H1 (cell line): Measurements from ENCODE around the gene CRX. TPM values are rescaled to one million over a fixed set of nuclear protein-coding genes. Genes with fewer than 3 reads are reported as not detected.

ENCODE experiments used
- CTCF ChIA-PET: fragments of 300-600 bp; sonication (Branson Sonifier 250); formaldehyde crosslinking; loops from one replicate; lab custom pipeline; 2021; ENCODE audit not compliant: partially characterized antibody; lab: Charles Lee
- POLR2A ChIA-PET: fragments of 300-600 bp; sonication (Branson Sonifier 250); formaldehyde crosslinking; loops from one replicate; lab custom pipeline; 2021; ENCODE audit warnings: inconsistent platforms; ENCODE audit not compliant: partially characterized antibody; lab: Charles Lee
- DNase-seq, 2 experiments: peaks; one replicate each; pipeline versions ENCODE4 v3.0.0 to v3.0.0-alpha.2; 2010 to 2022; ENCODE audit warnings: low spot score in 2 of 2, low read depth in 1 of 2, mixed read lengths in 1 of 2
- FAIRE-seq: peaks from 2 replicates; lab custom pipeline; 2011; peaks lifted over from hg19 to GRCh38; lab: Jason Lieb, UNC
- H2AFZ ChIP-seq: 2 replicates; pipeline ENCODE4 v1.8.1; 2012; ENCODE audit warnings: low read length, inconsistent platforms
- H2AK5ac ChIP-seq: 2 replicates; pipeline ENCODE4 v1.6.1; 2013; ENCODE audit warnings: low read depth, low read length
- H2BK120ac ChIP-seq: replicated peaks from 2 replicates; pipeline ENCODE3; 2013; ENCODE audit warnings: low read depth, low read length, inconsistent platforms
- H2BK12ac ChIP-seq: 2 replicates; pipeline ENCODE4 v1.6.1; 2013; ENCODE audit warnings: low read depth, low read length
- H2BK15ac ChIP-seq: 2 replicates; pipeline ENCODE4 v1.6.1; 2013; ENCODE audit warnings: low read length
- H2BK20ac ChIP-seq: 2 replicates; pipeline ENCODE4 v1.6.1; 2013; ENCODE audit warnings: low read length
- H2BK5ac ChIP-seq: 2 replicates; pipeline ENCODE4 v1.6.1; 2013; ENCODE audit warnings: low read depth, low read length
- H3K14ac ChIP-seq: 2 replicates; pipeline ENCODE4 v1.6.1; 2013; ENCODE audit warnings: inconsistent platforms; ENCODE audit not compliant: insufficient read length
- H3K18ac ChIP-seq: 2 replicates; pipeline ENCODE4 v1.6.1; 2013; ENCODE audit warnings: low read length; ENCODE audit errors: extremely low read depth
- H3K23ac ChIP-seq: 2 replicates; pipeline ENCODE4 v1.6.1; 2013; ENCODE audit warnings: inconsistent platforms; ENCODE audit not compliant: insufficient read length
- H3K23me2 ChIP-seq: 2 replicates; pipeline ENCODE4 v1.6.1; 2013; ENCODE audit warnings: low read depth, low read length
- H3K27ac ChIP-seq: 2 replicates; pipeline ENCODE4 v1.6.1; 2011; ENCODE audit warnings: low read depth, low read length, inconsistent platforms
- H3K27me3 ChIP-seq, 4 experiments: replicated peaks in 1 of 4; 1 replicate in 1 of 4; 2 replicates in 3 of 4; pipeline versions ENCODE4 v1.6.1 to v1.8.1; 2011 to 2013; ENCODE audit warnings: low read length in 3 of 4, mild to moderate bottlenecking in 3 of 4, inconsistent platforms in 2 of 4, mixed read lengths in 2 of 4, moderate library complexity in 1 of 4; ENCODE audit not compliant: control insufficient read depth in 3 of 4, insufficient read depth in 3 of 4; ENCODE audit errors: extremely low read depth in 1 of 4
- H3K36me3 ChIP-seq, 4 experiments: 2 replicates each; pipeline versions ENCODE4 v1.6.1 to v1.8.1; 2011 to 2013; ENCODE audit warnings: mild to moderate bottlenecking in 4 of 4, low read length in 3 of 4, moderate library complexity in 2 of 4, control low read depth in 1 of 4, inconsistent platforms in 1 of 4; ENCODE audit not compliant: insufficient read depth in 4 of 4, control insufficient read depth in 2 of 4
- H3K4ac ChIP-seq: replicated peaks from 2 replicates; pipeline ENCODE3; 2013; ENCODE audit warnings: low read length, low read depth, mixed read lengths, inconsistent platforms; ENCODE audit not compliant: insufficient read length
- H3K4me1 ChIP-seq, 4 experiments: replicated peaks in 1 of 4; 1 replicate in 1 of 4; 2 replicates in 3 of 4; pipeline versions ENCODE4 v1.6.1 to v1.8.1; 2011 to 2013; ENCODE audit warnings: low read length in 3 of 4, inconsistent platforms in 2 of 4, mixed read lengths in 1 of 4; ENCODE audit not compliant: insufficient read depth in 4 of 4, control insufficient read depth in 3 of 4
- H3K4me2 ChIP-seq, 2 experiments: 2 replicates each; pipeline versions ENCODE4 v1.6.1 to v1.8.1; 2011 to 2013; ENCODE audit warnings: low read depth in 2 of 2, low read length in 2 of 2, control low read depth in 1 of 2, inconsistent platforms in 1 of 2, mild to moderate bottlenecking in 1 of 2; ENCODE audit not compliant: insufficient read depth in 1 of 2
- H3K4me3 ChIP-seq, 4 experiments: fragments of 200-600, 300-600 bp in 1 of 4; sonication (generic), shearing (Covaris generic), sonication (Bioruptor Twin) in 1 of 4; 2 replicates each; pipeline versions ENCODE4 v1.5.1 to v1.8.1; 2011 to 2016; ENCODE audit warnings: low read length in 4 of 4, low read depth in 3 of 4, control low read depth in 2 of 4, inconsistent platforms in 2 of 4, mild to moderate bottlenecking in 2 of 4, mixed read lengths in 1 of 4, moderate library complexity in 1 of 4; ENCODE audit not compliant: insufficient read depth in 2 of 4; ENCODE audit errors: extremely low read depth in 1 of 4
- H3K56ac ChIP-seq: replicated peaks from 2 replicates; pipeline ENCODE3; 2013; ENCODE audit warnings: low read depth, mild to moderate bottlenecking, mixed read lengths, low read length, inconsistent platforms; ENCODE audit not compliant: insufficient read length
- H3K79me1 ChIP-seq: 2 replicates; pipeline ENCODE4 v1.6.1; 2013; ENCODE audit warnings: low read depth, low read length, control low read depth
- H3K79me2 ChIP-seq, 2 experiments: 2 replicates each; pipeline versions ENCODE4 v1.6.1 to v1.8.1; 2012 to 2013; ENCODE audit warnings: low read length in 2 of 2, mild to moderate bottlenecking in 2 of 2, inconsistent platforms in 1 of 2; ENCODE audit not compliant: insufficient read depth in 2 of 2, control insufficient read depth in 1 of 2
- H3K9ac ChIP-seq, 4 experiments: replicated peaks in 1 of 4; 1 replicate in 1 of 4; 2 replicates in 3 of 4; pipeline versions ENCODE4 v1.6.1 to v1.8.1; 2011 to 2013; ENCODE audit warnings: low read depth in 3 of 4, low read length in 3 of 4, control low read depth in 2 of 4, mild to moderate bottlenecking in 2 of 4, moderate library complexity in 2 of 4, inconsistent platforms in 1 of 4; ENCODE audit errors: extremely low read depth in 1 of 4
- H3K9me3 ChIP-seq, 2 experiments: 2 replicates each; pipeline versions ENCODE4 v1.6.1 to v1.8.1; 2012 to 2013; ENCODE audit warnings: mild to moderate bottlenecking in 2 of 2, moderate library complexity in 2 of 2, control low read depth in 1 of 2, inconsistent platforms in 1 of 2, low read depth in 1 of 2, low read length in 1 of 2, mixed read lengths in 1 of 2; ENCODE audit not compliant: insufficient read depth in 2 of 2
- H4K20me1 ChIP-seq, 2 experiments: replicated peaks in 1 of 2; 2 replicates each; pipeline versions ENCODE3 to v1.8.1; 2011 to 2013; ENCODE audit warnings: inconsistent platforms in 2 of 2, low read length in 2 of 2, mild to moderate bottlenecking in 1 of 2; ENCODE audit not compliant: insufficient read depth in 2 of 2, control insufficient read depth in 1 of 2
- H4K5ac ChIP-seq: 2 replicates; pipeline ENCODE4 v1.6.1; 2013; ENCODE audit warnings: low read length, low read depth, mixed read lengths, inconsistent platforms; ENCODE audit not compliant: insufficient read length
- H4K8ac ChIP-seq: 2 replicates; pipeline ENCODE4 v1.8.0; 2013; ENCODE audit warnings: mild to moderate bottlenecking, moderate library complexity, low read length, inconsistent platforms; ENCODE audit not compliant: insufficient read depth; ENCODE audit errors: extremely low read depth
- H4K91ac ChIP-seq: replicated peaks from 2 replicates; pipeline ENCODE3; 2013; ENCODE audit warnings: low read length, mixed read lengths, inconsistent platforms; ENCODE audit not compliant: insufficient read length
- CREB1 ChIP-seq: IDR thresholded peaks from 2 replicates; pipeline ENCODE4 v1.6.1; 2012; ENCODE audit warnings: inconsistent platforms
- EP300 ChIP-seq, 2 experiments: IDR thresholded peaks; 1 replicate in 1 of 2; 2 replicates in 1 of 2; pipeline ENCODE4 v1.6.1; 2011 to 2012; ENCODE audit warnings: low read depth in 2 of 2, low read length in 2 of 2, mild to moderate bottlenecking in 2 of 2, borderline replicate concordance in 1 of 2, inconsistent platforms in 1 of 2, moderate library complexity in 1 of 2
- WGBS, 2 experiments: shearing (Covaris generic) in 1 of 2; methylation state at CpG; one replicate each; pipeline versions ENCODE4 v1.1.6 to v1.1.7; 2013 to 2015; ENCODE audit warnings: low lambda C conversion rate in 2 of 2, mixed read lengths in 2 of 2, inconsistent platforms in 1 of 2, low coverage in 1 of 2, missing lambda C conversion rate in 1 of 2; ENCODE audit not compliant: insufficient replicate concordance in 2 of 2, insufficient coverage in 1 of 2, insufficient read length in 1 of 2; ENCODE audit errors: extremely low coverage in 1 of 2, missing lambda C conversion rate in 1 of 2; 5-methylcytosine and 5-hydroxymethylcytosine counted together
- polyA plus RNA-seq, 7 experiments: library from polyadenylated mRNA; depleted of rRNA in 3 of 7; stranded (reverse) in 5 of 7; unstranded in 2 of 7; fragments of >200 nt in 5 of 7; fragments of 200-250 nt in 2 of 7; gene quantifications; 1 replicate in 5 of 7; 2 replicates in 1 of 7; 4 replicates in 1 of 7; pipeline versions ENCODE4 v1.2.1 to v1.2.3, GENCODE V29; 2011 to 2013; ENCODE audit warnings: missing spikeins in 2 of 7, mixed read lengths in 2 of 7
- total RNA-seq: library from RNA; stranded (reverse); fragmentation: NEBNext Ultra II Directional; extraction: Animal tissue kit (Norgen Biotek cat#: 25700); gene quantifications from 2 replicates; pipeline ENCODE4 v1.2.1, GENCODE V29; 2021

CRX gene
- total and polyA plus RNA-seq, 2 of the 8 experiments (the other 6 are each of a cell fraction or from before 2014, with no cell fraction given): 0.08 TPM; not detected in 1

- H2BK12ac ChIP-seq: no peak overlapping the region; the same call in 1 of the 2 replicates
- no peak overlapping the region for H2BK120ac ChIP-seq
- no peaks in the 10 kb centered on the region for H4K20me1 ChIP-seq
- no peaks in the 10 kb centered on the region for H3K79me2 ChIP-seq
- H3K23ac ChIP-seq: no peak overlapping the region
- no peak overlapping the region for H3K14ac ChIP-seq
- FAIRE-seq (no peak), DNase-seq (no peak)
- no peak overlapping the region for H3K56ac ChIP-seq
- no peaks in the 10 kb centered on the region for H3K36me3 ChIP-seq
- WGBS, 2 experiments: 92% methylated on average over 5 of the region's 5 CpGs; no CpG with 5 or more reads in 1 of the 2 experiments
- POLR2A ChIA-PET: no interaction called here
- no peak overlapping the region for H4K5ac ChIP-seq
- H4K91ac ChIP-seq: no peak overlapping the region
- H3K4me1 ChIP-seq: peaks cover 0 to 5% (median 2%) of the 10 kb centered on the region in 4 experiments; a peak in 2 of 7 replicates
- H2AK5ac ChIP-seq: no peak overlapping the region
- no peak overlapping the region for H3K9ac ChIP-seq
- H3K9me3 ChIP-seq: no peaks in the 10 kb centered on the region
- H4K8ac ChIP-seq: no peak overlapping the region
- H3K4me2 ChIP-seq: no peak overlapping the region
- H3K23me2 ChIP-seq: no peaks in the 10 kb centered on the region
- H3K27ac ChIP-seq: no peak overlapping the region
- no peak overlapping the region for H3K4ac ChIP-seq
- CTCF ChIA-PET: interaction anchor here (1.1 to 1.8 kb wide), 2 partner anchors 24 to 38 kb away, joined by 3 to 6 read pairs; no protein-coding TSS in a partner anchor
- no peaks in the 10 kb centered on the region for H3K79me1 ChIP-seq
- H3K4me3 ChIP-seq: no peak overlapping the region
- H2BK5ac ChIP-seq: no peak overlapping the region
- no peak overlapping the region for H2AFZ ChIP-seq
- H3K27me3 ChIP-seq: no peaks in the 10 kb centered on the region
- H3K18ac ChIP-seq: no peak overlapping the region
- 0 out of 2 replicates have a peak overlapping the region, but pooled peaks have one; percentile 48 for H2BK20ac ChIP-seq
- no peak overlapping the region for H2BK15ac ChIP-seq
- no peak for TF ChIP-seq CREB1
- no peak for TF ChIP-seq EP300 (IDR thresholded peaks at IDR 0.05; ENCODE audit: borderline replicate concordance in 1 of 2, low read depth in 2 of 2, low read length in 2 of 2)
Observed at GRCh38 chr19:47861630-47862029, 39.9 kb downstream of the CRX start.
